Kidney tubule cell (primary cell): ENCODE measurements around the gene TTLL11.

Experiments used
- DNase-seq: peaks from one replicate; pipeline ENCODE4 v3.0.0-alpha.2; 2018; ENCODE audit warnings: low spot score

TTLL11 gene

DNA sequence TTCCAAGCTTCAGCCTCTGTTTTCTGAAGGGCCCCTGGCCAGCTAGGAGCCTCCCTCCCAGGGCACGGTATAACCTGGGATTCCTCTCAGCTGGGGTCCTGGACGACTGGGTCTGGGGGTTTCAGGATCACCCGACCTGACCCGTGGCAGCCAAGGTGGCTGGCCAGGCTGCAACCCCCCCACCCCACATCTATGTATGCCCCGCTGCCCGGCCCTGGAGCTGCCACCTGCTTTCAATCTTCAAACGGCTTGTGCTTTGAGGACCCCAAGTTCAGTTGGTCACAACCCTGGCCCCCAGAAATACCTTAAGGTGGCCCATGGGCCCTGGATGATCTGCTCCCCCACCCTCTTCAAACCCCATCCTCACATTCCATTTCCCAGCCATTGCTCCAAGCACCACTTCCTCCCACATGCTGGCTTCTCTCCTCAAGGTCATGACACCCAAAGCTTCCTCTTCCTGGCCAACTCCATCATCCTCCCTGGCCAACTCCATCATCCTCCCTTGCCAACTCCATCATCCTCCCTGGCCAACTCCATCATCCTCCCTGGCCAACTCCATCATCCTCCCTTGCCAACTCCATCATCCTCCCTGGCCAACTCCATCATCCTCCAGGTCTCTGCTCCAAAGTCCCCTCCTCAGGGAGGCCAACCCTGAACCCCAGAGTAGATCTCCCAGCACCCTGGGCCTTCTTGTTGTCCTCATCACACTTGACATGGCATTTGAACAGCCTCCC, 17.2 kb upstream of the TTLL11 start:
- no peak for DNase-seq

DNA sequence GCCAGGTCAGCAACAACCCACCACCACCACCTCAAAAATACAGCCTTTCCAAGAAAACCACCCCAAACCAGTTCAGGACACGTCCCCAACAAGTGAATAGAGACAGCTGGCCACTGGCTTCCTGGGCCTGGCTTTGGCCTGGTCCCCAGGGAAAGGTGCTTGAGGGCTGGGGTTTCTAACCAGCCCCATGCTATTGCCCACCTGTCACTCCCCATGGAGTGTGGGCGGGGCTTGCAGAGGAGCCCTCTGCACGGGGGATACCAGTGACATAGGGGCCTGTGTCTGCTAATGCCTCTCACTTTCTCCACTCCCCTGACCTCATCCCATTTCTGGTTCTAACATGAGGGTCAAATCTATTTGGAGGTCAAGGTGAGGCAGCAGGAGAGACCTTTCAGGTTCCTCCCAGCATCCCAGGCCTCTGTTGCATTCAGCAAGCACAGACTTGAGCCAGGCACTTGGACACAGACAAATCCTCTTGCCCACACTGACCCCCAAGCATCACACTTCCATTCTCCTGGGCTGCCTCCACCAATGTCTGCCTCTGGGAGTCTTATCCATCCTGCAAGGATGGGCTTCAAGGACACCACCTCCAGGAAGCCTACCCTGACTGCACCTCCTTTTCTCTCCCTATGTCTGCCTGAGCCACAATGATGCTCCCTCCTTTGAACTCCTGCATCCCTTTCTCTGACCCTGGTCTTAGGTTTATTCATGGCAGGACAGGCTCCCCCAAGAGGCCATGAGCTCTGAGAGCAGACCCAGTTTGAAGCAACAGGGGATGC, 16.1 kb upstream of the TTLL11 start:
- DNase-seq: no peak

DNA sequence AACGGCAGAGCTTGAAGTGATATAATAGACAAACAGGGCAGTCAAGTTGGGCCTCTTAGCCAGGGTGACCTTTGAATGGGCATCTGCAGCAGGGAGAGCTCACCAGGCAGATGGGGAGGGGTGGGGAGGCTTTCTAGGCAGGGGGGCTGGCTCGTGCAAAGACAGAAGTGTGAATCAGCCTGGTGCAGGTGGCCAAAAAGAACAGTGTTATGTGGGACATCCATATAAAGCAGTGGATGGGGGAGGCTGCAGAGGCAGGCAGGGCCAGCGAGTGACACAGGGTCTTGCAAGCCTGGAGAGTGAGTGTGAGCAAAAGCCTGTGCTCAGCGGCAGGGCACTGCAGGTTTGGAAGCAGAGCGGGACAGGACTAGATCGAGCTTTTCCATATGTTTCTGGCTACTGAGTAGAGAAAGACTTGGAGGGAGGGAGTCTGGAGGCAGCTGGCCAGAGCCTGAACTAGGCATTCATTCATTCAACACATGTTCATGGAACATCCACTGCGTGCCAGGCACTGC, 14.2 kb upstream of the TTLL11 start:
- no peak for DNase-seq

DNA sequence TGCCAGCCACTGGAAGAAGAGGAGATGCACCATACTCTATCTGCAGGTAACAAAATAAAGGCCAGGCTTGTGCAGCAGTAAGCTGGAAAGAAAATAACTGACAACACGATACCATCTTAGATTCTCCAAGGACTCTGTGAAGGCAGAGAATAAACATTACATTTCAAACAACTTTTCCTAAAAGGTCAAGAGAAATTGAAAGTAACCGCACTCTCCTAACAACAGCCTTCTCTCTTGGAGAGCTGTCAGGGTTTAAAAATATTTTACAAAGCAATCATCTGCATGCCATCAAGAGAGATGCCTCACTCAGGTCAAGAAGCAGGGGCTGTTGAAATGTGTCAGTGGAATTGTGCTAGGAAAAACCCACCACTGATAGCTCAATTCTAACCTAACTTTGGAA, 13.5 kb upstream of the TTLL11 start:
- no peak for DNase-seq

DNA sequence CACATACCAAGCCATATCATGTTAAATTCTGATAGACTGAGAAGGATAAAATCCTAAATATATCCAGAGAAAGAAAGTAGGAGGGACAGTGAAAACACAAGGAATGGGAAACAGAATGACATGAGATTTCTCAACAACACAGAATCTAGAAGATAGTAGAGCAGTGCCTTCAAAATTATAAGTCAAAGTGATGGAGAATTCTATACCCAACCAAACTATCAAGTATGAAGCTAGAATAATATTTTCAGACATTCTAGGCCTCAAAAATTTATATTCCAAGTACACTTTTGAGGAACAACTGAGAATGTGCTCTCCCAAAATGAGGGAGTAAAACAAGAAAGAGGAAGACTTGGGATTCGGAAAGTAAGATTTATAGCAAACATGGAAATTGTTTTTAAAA, 10.9 kb upstream of the TTLL11 start:
- DNase-seq: no peak

DNA sequence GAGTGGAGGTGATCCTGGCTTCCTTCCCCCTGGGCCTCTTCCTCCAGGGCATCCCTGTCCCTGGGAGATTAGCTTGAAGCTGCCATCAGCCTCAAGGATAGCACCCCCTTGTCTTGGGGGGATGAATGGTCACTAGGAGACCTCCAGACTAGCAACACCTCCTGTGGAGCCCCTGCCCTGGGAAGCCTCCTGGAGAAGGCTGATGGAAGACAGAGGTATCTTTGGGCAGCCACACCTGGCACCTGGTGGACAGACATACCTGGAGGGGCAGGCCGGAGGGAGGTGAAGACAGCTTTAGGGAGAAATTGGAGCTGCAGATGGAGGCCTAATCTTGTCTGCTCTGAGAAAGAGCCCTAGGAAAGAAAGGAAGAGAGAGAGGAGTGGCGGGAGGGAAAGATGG, 9.0 kb upstream of the TTLL11 start:
- no peak for DNase-seq

DNA sequence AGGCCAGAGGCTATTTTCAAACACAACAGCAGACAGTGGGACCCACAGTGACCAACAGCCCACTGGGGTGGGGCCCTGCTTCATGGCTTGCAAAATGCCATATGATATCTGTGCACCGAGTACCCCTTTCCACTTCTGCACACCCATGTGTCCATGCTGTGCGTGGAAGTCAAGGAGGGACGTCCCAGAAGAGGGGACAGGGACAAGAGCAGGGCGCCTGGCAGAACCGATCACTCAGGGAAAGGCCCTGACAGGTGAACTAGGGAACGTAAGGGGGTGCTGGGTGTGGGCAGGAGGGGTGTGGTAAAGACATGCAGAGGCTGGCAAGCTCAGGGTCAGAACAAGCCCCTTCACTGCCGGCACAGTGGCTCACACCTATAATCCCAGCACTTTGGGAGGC, 7.6 kb upstream of the TTLL11 start:
- no peak for DNase-seq

DNA sequence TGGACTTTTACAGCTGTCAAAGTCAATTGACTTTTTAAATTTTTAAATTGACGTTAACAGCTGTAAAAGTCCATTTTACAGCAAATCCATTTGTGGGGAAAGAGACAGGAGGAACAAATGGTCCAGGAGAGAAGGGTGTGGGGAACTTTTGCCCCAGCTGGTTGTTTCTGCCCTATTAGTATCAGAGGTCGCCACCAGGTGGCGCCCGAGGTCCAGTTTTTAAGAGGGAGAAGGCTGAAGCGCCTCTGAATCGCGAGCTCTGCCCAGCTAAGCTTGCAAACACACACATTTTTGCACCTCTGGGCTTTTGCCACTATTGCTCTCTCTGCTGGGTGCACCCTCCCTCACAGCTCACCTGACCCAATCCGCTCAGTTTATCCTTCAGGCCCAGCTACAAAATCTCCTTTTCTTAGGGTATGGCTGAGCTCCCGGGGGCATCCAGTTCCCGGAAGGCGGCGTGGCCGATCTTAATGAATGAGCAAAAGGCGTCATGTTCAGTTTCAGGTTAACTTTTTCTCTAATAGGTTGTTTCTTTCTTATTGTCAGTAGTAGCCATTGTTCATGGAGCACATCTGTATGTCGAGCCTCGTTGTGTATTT, 6.3 kb upstream of the TTLL11 start:
- DNase-seq: peak; percentile 80

DNA sequence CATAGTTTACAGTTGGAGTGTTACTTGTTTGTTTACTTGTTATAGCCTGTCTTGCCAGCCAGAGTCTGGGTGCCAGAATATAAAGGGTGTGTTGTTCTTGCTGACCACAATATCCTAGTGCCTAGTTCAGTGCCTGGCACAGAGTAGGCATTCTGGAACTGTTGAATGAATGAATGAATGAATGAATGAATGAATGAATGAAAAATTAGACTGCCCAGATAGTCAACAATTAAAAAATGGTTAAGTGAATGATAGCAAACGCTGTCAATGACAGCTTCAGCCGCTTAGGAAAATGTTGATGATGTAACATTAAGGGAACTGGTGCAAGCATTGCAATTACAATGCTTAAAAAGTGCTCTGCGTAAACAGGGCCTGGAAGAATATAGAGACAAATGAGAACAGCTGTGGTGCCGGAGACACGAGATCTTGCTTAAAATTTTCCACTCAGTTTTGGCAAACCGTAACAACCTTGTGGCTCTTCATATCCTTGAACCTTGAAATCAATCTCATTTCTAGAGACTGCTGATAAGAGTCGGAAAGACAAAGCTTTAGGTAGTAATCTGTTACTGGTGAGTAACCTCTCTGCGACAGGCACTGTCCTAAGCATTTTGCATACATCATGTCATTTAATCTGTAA, 4.7 kb upstream of the TTLL11 start:
- DNase-seq: no peak

DNA sequence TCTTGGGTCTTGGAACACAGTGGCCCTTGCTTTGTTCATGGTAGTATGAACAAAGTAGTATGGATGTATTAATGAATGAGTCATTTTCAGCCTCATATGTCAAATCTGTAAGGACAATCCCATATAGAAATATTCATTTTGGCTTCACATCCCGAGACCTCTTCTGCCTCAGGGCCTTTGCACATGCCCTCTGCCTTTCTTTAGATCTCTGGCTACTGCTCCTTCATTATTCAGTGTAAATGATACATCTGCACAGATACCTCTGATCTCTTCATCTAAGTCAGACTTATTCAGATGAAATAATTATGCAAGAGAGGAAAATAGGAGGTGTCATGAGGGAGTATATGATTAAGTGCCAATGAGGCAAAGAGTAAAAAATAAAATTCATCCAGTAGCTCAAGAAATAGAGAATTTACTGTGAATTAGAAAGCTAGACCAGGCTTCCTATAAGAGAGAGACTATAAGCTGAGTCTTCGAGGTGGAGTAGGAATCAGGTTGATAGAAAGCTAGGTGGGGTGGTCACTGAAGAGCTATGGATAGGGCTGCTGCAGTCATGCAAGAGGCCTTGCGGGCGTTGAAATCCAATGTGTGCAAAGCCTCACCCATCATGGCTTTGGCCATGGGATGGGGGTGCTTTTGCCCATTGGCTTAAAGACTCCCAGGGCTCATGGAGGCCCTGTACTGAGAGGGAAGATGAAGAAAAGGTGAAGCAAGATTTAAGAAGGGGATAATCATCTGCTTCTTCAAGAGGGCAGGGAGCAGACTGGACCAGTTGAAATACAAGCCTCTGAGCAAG, 3.7 kb upstream of the TTLL11 start:
- DNase-seq: no peak

DNA sequence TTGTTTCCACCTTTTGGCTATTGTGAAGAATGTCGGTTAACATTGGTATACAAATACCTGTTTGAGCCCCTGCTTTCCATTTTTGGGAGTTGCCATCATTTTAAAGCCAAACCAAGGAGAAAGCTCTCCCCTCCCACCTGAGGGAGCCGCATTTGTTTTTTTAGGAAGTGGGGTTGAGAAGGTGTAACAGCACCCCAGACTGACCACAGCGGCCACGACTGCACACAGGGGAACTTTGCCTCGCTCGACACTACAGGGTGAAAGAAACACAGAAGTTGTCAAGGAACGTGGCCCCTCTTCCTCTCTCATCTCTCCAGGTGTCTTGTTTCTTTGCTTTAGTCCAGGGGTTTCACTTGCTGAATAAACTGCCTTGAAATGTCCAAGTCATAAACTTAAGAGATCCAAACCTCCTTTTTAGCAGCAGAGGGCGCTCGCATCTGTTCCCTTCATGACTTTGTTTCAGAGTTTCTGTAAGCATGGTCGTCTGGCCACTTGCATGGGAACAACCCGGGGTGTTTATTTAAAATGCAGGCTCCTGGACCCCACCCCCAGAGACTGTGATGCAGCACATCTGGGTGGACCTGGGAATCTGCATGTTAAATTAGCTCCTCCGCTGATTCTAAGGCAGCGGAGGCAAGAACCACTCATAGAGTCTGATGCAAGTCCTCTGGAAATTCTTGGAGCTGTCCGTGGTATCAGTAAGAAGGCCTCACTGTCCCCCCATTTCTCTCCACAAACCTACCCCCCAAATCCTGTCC, 2.1 kb upstream of the TTLL11 start:
- peak; percentile 64 for DNase-seq

DNA sequence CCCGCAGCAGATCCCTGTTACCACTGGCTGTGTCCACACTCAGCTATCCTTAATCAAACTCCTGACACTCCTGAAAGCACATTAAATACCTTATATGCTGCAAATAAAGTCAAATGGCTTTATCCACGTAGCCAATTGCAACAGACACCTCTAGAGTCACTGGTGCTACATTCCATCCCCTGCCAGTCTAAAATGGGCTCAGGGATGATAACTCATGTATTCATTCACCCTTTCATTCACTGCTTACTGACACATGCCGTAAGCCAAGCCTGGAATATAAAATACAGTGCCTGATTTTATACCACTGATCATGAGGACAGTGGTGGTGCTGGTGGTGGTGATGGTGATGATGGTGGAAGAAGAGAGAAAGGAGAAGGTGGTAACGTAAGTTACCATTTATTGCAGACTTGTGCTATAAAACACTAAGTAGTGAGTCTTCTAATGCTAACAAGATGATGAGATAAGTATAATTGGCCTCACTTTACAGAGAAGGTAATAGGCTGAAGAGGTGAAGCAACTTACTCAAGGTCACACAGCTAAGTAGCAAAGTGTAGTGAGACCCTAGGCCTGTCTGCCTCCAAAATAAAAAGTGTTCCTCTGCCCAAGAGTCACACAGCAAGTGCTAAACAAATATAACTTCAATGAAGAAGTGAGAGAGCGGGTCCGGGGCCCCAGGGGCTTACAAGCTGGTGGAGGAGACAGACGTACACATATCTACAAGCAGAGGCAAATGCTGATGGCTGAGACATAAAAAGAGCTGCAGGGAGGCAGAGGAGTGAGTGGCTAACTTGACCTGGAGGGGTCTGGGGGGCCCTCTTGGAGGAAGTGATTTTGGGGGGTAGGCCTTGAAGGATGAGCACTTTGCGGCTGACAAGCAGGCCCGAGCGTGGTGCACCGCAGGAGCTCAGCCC, 1.2 kb downstream of the TTLL11 start:
- no peak for DNase-seq

DNA sequence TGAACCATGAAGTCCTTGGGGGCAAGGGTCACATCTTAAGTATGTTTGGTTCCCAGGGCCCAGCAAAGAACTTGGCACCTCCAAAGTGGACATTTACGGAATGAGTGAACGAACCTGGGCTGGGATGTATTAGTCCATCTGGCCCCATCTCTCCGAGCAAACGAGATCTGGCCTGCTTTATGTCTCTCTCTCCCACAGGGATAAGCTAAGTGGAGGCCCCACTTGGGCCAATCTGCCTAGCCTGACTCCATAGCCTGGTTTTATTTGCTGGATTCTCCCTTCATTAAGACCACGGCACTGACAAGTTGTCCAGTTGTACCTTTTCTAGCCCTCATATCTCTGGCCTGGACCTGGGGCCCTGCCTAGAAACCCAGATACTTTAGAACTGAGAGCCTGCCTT, 2.1 kb downstream of the TTLL11 start:
- DNase-seq: no peak

DNA sequence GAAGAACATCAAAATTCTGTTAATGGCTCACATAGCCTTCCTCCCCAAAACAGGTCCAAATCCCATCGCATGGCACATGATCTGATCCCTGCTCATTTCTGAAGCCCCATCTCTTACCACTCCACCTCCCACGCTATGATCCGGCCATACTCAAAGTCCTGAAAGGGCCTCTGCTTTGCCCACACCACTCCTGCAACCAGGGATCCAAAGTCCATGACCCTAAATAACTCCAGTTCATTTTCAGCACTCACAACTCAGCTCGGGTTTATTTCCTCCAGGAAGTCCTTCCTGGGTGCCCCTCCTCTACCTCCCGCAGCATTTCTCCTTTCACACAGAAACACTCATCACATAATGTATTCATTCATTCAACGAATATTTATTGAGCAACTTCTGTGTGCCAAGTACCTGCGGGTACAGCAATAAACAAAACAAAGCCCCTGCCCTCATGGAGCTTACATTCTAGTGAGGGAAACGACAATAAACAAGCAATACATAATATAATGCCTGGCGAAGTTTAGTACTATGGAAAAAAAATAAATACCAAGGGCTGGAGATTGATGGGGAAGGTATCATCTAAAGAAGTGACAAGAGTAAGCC, 2.7 kb downstream of the TTLL11 start:
- no peak for DNase-seq

DNA sequence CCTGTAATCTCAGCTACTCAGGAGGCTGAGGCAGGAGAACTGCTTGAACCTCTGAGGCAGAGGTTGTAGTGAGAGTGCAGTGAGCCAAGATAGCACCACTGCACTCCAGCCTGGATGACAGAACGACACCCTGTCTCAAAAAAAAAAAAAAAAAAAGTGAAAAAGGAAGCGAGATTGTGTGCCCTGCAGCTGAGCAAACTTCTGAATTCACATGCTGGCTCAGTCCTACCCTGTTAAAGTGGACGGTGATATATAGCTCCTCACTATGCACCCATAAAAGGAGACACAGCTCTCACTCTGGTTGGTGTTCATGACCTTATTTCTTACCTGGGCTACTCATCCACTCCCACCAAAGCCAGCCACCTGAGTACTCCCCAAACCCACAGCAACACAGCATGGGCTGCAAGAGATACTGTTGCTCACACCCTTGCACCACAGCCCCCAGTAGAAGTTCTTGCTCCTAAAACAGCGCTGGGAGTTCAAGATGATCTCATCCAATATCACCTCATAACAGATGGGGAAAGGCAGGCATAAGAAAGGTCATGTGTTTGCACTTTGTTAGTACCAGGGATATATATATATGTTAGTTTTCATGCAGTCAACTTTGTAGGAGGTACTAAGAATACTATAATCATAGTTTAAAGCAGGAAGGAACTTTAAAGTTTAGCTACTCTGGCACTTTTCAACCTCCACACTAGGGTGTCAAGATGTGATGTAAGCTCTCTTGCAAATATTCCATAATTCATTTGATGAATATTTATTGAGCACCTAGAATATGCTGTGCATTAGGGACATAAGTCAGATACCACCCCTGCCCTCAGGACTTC, 4.0 kb downstream of the TTLL11 start:
- DNase-seq: no peak

DNA sequence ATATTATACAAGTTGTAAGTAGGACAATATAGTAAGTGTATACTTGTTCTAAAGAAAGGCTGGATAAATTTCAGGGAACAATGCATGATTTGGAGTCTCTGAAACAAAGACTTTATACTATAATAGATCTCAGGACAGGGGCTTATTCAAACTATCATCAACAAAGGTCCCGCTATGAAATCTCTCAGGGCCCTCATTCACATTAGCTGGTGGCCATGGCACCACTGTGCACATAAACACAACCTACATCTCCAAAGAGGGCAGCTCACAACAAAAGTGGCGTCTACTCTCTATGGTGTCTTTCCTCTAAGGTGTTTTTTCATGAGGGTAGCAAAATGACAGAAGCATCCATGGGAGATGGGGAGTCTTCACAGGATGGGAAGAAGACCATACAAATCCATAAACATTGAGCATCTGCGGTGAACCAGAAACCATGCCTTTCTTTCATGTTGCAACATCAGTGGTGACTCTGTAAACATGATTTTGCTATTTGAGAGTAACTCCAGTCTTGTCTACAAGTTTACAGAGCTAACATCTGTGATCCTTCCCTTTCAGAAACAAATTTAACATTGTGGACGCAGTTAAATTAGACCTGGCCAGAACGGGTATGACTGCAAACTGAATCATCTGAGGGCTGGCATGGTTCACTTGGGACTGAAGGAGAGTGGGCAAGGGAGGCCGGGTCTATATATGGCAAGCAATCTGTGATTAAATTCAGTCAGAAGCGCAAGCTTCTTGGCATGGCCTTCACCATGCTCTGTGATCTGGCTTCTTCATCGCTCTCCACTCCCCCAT, 5.5 kb downstream of the TTLL11 start:
- no peak for DNase-seq

DNA sequence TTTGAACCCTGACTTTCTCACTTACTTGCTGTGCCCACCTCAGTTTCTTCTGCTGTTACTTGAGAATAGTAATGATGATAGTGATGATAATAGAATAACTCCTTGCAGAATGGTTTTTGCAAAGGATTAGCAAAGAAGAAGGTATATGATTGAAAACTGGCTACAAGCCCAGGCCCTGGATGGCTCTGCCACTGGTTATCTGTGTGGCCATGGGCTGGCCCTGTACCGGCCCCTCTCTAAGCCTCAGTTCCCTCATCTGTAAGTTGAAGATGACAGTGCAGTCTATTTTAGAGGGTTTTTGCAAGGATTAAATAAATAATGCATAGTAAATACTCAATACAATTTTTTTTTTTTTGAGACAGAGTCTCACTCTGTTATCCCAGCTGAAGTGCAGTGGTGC, 6.2 kb downstream of the TTLL11 start:
- DNase-seq: no peak

DNA sequence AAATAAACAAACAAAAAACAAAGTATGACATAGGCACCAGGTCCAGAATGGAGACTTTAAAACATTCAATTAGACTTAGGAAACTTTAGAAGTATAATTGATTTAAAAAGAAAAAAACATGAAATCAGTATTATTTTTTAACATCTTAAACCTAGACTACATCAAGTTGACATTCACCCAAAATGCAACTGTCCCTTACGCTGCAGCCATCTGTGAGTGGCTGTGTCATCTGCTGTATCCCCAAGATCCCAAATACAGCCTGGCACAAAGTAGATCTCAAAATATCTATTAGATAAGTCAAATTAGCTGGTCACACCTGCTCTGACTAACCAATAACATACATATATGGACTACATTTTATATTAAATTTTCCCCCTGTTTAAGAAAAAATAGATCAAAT, 7.8 kb downstream of the TTLL11 start:
- no peak for DNase-seq
